K562 (cell line): ENCODE measurements around the gene CDC5L.

Experiments used
- EP300 ChIP-seq: IDR thresholded peaks from 2 replicates; pipeline ENCODE4 v1.6.1; 2012; ENCODE audit warnings: low read length, improper control_type of control experiment
- TF ChIP-seq, protein P1 (sequence below), 3 experiments: IDR thresholded peaks in 2 of 3; conservative IDR thresholded peaks in 1 of 3; 2 replicates each; pipeline ENCODE4 v1.5.1; 2011 to 2012; ENCODE audit warnings: low read length in 3 of 3, mild to moderate bottlenecking in 3 of 3, control low read depth in 2 of 3, improper control_type of control experiment in 1 of 3, inconsistent platforms in 1 of 3, low read depth in 1 of 3, mixed read lengths in 1 of 3, moderate library complexity in 1 of 3; ENCODE audit not compliant: insufficient read depth in 2 of 3
- TF ChIP-seq, protein P2 (sequence below): fragments of 450-650 bp; IDR thresholded peaks from 2 replicates; pipeline ENCODE4 v1.6.1; 2014; ENCODE audit warnings: low read depth, mild to moderate bottlenecking, moderate library complexity, borderline replicate concordance

DNA sequence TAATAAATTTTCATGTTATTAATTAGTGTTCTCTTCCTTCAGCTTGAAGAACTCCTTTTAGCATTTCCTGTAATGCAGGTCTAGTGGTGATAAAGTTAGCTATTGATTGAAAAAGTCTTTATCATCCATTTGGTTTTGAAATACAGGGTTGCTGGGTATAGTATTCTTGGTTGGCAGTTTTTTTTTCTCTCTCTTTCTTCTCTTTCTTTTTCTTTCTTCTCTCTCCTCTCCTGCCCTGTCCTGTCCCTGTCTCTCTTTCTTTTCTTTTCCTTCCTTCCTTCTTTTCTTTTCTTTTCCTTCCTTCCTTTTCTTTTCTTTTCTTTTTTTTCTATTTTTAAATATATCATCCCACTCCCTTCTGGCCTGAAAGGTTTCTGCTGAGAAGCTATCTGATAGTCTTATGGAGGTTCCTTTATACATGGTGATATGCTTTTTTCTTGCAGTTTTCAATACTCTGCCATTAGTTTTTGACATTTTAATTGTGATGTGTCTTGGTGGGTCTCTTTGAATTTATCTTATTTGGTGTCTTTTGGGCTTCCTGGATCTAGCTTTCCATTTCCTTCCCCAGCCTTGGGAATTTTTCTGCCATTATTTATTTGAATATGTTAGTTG is 55.4 kb downstream of the CDC5L start:
- TF ChIP-seq, protein P1, sequence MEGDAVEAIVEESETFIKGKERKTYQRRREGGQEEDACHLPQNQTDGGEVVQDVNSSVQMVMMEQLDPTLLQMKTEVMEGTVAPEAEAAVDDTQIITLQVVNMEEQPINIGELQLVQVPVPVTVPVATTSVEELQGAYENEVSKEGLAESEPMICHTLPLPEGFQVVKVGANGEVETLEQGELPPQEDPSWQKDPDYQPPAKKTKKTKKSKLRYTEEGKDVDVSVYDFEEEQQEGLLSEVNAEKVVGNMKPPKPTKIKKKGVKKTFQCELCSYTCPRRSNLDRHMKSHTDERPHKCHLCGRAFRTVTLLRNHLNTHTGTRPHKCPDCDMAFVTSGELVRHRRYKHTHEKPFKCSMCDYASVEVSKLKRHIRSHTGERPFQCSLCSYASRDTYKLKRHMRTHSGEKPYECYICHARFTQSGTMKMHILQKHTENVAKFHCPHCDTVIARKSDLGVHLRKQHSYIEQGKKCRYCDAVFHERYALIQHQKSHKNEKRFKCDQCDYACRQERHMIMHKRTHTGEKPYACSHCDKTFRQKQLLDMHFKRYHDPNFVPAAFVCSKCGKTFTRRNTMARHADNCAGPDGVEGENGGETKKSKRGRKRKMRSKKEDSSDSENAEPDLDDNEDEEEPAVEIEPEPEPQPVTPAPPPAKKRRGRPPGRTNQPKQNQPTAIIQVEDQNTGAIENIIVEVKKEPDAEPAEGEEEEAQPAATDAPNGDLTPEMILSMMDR (IDR thresholded peaks at IDR 0.05 in 2 of 3, conservative IDR thresholded peaks at IDR 0.05 in 1 of 3; ENCODE audit: insufficient read depth in 2 of 3, low read depth in 1 of 3, low read length in 3 of 3): no peak
- no peak for TF ChIP-seq EP300
- TF ChIP-seq, protein P2, sequence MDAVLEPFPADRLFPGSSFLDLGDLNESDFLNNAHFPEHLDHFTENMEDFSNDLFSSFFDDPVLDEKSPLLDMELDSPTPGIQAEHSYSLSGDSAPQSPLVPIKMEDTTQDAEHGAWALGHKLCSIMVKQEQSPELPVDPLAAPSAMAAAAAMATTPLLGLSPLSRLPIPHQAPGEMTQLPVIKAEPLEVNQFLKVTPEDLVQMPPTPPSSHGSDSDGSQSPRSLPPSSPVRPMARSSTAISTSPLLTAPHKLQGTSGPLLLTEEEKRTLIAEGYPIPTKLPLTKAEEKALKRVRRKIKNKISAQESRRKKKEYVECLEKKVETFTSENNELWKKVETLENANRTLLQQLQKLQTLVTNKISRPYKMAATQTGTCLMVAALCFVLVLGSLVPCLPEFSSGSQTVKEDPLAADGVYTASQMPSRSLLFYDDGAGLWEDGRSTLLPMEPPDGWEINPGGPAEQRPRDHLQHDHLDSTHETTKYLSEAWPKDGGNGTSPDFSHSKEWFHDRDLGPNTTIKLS: no peak
